Vagina (tissue), 2 donors: ENCODE data around the gene FPGS.

ENCODE experiments used
- POLR2A ChIP-seq, 2 donors: fragments of 450-650 bp; IDR thresholded peaks; one replicate each; pipeline ENCODE4 v1.6.1; 2017; ENCODE audit warnings: antibody characterized with exemption in 2 of 2, mild to moderate bottlenecking in 2 of 2, moderate library complexity in 2 of 2
- POLR2AphosphoS5 ChIP-seq, 2 donors: sonication (generic); formaldehyde crosslinking; IDR thresholded peaks; one replicate each; pipeline ENCODE4 v1.9.0; 2017; ENCODE audit warnings: antibody characterized with exemption in 2 of 2, mild to moderate bottlenecking in 2 of 2, low read depth in 1 of 2; ENCODE audit not compliant: insufficient read depth in 1 of 2
- TF ChIP-seq, protein P1 (sequence below), 3 experiments: fragments of 450-650 bp in 2 of 3; fragments of 200-600 bp in 1 of 3; sonication (generic) in 1 of 3; IDR thresholded peaks; one replicate each; pipeline ENCODE4 v1.5.1; 2017 to 2019; ENCODE audit warnings: antibody characterized with exemption in 3 of 3, mild to moderate bottlenecking in 2 of 3, moderate library complexity in 2 of 3

DNA sequence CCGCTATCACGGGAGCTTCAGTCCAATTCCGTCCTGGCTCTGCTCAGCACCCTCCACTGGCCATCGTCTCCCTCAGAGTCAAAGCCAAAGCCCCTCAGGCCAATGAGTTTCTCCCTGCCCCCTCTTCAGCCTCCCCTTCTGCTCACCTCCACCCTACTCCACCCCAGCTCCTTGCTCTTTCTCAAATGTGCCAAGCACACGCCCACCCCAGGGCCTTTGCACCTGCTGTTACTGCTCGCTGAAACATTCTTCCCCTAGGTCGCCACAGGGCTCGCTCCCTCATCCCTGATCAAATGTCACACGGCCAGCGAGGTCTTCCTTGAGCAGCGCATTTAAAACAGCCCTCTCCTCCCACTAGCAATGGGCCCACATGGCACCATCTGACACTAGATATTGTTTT is 58.1 kb downstream of the FPGS start:
- TF ChIP-seq, protein P1, sequence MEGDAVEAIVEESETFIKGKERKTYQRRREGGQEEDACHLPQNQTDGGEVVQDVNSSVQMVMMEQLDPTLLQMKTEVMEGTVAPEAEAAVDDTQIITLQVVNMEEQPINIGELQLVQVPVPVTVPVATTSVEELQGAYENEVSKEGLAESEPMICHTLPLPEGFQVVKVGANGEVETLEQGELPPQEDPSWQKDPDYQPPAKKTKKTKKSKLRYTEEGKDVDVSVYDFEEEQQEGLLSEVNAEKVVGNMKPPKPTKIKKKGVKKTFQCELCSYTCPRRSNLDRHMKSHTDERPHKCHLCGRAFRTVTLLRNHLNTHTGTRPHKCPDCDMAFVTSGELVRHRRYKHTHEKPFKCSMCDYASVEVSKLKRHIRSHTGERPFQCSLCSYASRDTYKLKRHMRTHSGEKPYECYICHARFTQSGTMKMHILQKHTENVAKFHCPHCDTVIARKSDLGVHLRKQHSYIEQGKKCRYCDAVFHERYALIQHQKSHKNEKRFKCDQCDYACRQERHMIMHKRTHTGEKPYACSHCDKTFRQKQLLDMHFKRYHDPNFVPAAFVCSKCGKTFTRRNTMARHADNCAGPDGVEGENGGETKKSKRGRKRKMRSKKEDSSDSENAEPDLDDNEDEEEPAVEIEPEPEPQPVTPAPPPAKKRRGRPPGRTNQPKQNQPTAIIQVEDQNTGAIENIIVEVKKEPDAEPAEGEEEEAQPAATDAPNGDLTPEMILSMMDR (IDR thresholded peaks at IDR 0.05): no peak
- TF ChIP-seq POLR2AphosphoS5 (IDR thresholded peaks at IDR 0.05; ENCODE audit: insufficient read depth in 1 of 2, low read depth in 1 of 2) (no peak), POLR2A (IDR thresholded peaks at IDR 0.05) (no peak)
